ENCODE measurements around the gene WT1.
"Not testable (repeated sequence)": the region's sequence is repeated elsewhere in the genome, so short reads cannot be mapped to it uniquely, and the experiment has no call there.

The WT1 gene

DNA sequence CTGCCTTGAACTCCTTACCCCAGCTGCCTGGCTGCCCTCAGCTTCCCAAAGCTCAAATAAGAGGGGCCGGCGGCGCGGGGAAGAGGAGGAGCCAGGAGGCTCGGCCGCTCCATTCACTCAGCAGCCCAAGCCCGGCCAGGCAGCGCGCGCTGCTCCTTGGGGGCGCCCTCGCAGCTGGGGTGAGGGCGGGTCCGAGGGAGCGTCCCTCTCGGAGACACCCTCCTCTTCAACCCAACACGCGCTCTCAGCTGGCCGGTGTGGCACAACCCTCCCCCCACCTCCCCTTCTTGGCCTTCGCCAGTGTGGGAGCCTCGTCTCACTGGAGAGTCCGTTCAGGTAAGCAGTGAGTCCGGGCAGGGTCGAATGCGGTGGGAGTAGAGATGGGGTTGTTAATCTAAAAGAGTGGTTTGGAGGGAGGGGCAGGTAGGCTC lies at the start of gene WT1:
Gene WT1 (minus strand): TSS at position 29 of the 431 bp plus-strand sequence.
- ATAC-seq, result no peak
- H3K27me3 Mint-ChIP-seq, result peaks cover 98% of the 10 kb centered on the region
- H3K4me3 Mint-ChIP-seq, result peak within 1 kb of the TSS; percentile 66 to 69
- no peak for DNase-seq
- H3K4me1 Mint-ChIP-seq, result peaks cover 75% of the 10 kb centered on the region
- no peak within 1 kb of the TSS for H3K27ac Mint-ChIP-seq
- H3K9me3 Mint-ChIP-seq, result no peaks in the 10 kb centered on the region

DNA sequence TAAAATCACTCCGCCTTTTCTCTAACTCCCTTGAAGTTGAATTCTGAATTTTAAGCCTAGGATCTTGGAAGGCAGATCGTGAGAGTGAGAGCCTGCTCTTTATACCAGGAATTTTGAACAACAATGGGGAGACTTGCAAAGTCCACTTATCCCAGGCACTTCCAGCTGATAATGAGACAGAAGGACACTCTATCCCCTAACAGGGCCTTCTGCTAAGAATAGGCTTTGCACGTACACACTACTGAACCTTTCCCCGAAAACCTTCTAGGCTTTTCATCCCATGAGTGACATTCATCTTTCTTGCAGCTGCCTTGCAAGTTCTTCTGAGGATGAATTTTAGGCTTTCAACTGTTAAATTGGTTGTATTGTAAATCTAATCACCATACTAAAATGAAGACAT lies 44.0 kb upstream of the WT1 start:
- Mint-ChIP-seq H3K9me3 (no peaks in the 10 kb centered on the region), H3K27me3 (no peaks in the 10 kb centered on the region), H3K4me3 (no peak overlapping the region)

DNA sequence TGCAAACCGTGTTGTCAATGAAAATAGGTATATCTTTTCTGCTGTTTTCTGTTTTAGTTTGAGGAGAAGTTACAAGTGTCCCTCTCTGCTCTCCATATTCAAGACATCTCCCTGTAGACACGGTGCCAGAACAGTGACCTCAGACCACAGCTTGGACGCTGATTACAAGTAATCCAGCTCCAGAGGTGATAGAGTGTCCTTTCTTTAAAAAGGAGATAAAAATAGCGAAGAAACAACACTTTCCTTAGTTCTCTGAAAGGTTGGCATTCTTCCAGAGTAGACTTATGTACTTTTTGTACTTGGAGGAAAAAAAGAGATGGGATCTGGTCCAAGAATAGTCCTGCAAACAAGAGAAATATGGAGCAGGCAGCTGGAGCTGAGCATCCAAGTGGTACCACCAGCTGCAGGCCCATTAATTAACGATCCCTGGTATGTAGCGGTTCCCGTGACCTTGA lies 43.0 kb upstream of the WT1 start:
- ATAC-seq (no peak), DNase-seq (no peak)
- H3K9me3 Mint-ChIP-seq, result no peaks in the 10 kb centered on the region
- H3K4me1 Mint-ChIP-seq, result no peaks in the 10 kb centered on the region
- no peaks in the 10 kb centered on the region for H3K27me3 Mint-ChIP-seq
- no peak overlapping the region for H3K4me3 Mint-ChIP-seq
- H3K27ac Mint-ChIP-seq, result no peak overlapping the region

More for the DNA sequence above, 44.0 kb upstream of the WT1 start:
- H3K27ac Mint-ChIP-seq, result no peak overlapping the region
- DNase-seq (no peak), ATAC-seq (no peak)
- H3K4me1 Mint-ChIP-seq, result no peaks in the 10 kb centered on the region

DNA sequence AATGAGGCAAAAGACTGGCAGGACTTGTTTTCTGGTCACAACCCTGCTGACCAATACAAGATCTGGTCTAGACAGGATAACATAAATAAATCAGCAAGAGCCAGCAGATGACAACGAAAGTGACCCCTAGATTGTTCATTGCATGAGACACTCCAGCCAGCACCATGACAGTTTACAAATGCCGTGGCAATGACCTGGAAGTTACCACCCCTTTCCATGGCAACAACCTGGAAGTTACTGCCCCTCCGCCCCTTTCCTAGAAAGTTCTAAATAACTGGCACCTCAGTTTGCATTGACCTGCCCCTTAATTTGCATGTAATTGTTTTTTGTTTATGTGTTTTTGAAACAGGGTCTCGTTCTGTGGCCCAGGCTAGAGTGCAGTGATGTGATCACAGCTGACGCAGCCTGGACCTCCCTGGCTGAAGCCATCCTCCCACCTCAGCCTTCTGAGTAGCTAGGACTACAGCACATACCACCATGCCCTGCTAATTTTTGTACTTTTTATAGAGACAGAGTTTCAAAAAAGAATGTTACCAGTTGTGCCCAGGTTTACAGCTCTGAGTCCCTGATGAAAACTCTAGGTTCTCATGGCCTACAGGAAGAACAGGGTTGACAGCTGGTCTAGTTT lies 38.1 kb upstream of the WT1 start:
- DNase-seq (no peak), ATAC-seq (no peak)
- no peaks in the 10 kb centered on the region for H3K27me3 Mint-ChIP-seq
- no peaks in the 10 kb centered on the region for H3K9me3 Mint-ChIP-seq
- H3K4me1 Mint-ChIP-seq, result no peaks in the 10 kb centered on the region
- H3K27ac Mint-ChIP-seq, result no peak overlapping the region
- no peak overlapping the region for H3K4me3 Mint-ChIP-seq

DNA sequence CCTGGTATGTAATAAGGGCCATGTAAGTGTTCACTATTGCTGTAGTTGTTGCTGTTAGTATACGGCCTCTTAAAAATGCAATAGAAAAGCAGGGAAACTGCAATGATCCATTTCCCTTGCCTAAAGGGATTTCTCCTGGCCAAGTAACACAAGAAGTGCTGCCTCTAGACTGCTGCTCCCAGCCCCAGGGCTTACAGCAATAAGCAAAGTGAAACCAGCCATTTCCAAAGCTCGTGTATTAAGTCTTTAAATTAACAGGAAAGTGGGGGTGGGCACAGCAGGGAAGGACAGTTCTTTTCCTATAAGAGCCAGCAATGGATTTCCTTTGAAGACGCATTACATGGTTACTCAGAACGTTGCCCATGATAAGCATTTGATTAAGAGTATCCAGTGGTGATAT lies 36.9 kb upstream of the WT1 start:
- Mint-ChIP-seq H3K27me3 (no peaks in the 10 kb centered on the region), H3K9me3 (no peaks in the 10 kb centered on the region), H3K4me1 (no peaks in the 10 kb centered on the region), H3K4me3 (no peak overlapping the region), H3K27ac (no peak overlapping the region)
- DNase-seq (no peak), ATAC-seq (no peak)

DNA sequence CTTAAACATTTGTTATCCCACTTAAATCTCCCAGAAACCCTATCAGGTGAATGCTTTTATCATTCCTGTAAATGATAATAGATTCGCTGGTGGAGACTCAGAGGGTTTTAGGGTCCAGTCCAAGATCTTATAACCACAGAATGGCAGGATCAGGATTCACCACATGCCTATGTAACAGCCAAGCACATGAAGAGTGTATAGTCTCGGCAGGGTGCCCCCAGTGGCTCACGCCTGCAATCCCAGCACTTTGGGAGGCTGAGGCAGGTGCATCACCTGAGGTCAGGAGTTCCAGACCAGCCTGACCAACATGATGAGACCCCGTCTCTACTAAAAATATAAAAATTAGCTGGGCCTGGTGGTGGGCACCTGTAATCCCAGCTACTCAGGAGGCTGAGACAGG lies 36.2 kb upstream of the WT1 start:
- H3K4me3 Mint-ChIP-seq, H3K4me1 Mint-ChIP-seq, DNase-seq, H3K9me3 Mint-ChIP-seq, ATAC-seq, H3K27ac Mint-ChIP-seq, H3K27me3 Mint-ChIP-seq: not testable (repeated sequence)

DNA sequence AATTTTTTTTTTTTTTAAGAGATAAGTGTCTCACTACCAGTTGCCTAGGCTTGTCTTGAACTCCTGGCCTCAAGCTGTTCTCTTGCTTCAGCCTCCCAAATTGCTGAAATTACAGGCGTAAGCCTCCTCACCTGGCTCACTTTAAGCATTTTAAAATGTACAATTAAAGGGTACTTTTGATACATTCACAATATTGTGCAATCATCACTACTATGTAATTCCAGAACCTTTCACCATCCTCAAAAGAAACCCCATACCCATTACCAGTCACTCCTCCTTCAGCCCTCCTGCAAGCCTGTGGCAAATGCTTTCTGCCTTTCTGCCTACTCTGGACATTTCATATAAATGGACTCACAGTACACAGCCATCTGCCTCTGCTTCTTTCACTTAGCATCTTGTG lies 34.5 kb upstream of the WT1 start:
- DNase-seq, result no peak

DNA sequence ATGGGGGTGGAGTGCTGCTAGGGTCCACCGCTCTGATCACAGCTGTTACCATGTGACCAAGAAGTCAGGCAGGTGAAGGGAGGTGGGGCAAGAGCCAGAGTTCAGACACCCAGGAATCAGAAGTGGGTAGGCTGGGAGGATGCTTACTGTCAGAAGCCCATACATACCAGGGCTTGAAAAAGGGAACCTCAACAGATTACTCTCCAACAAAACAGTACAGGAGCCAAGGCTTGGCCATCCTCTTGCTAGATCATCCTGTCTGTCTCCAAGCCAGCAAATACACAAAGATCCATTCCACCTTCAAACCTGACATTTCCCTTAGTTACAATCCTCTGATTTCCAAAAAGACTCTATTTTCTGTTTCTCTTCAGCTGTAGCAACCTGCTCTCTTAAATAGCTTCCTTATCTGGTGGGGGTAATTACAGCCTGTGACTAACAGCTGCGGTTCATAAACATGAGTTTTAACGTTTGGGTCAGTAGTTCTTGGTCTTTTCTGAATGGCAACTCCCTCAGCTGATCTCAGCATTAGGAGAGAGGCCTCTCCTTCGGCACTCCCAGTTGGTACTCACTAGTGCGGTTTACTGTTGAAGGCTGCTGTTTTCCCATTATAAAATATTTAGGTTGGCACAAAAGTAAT lies 31.1 kb upstream of the WT1 start:
- no peak for ATAC-seq
- H3K4me3 Mint-ChIP-seq, result no peak overlapping the region
- no peak overlapping the region for H3K27ac Mint-ChIP-seq
- H3K27me3 Mint-ChIP-seq, result no peaks in the 10 kb centered on the region
- H3K4me1 Mint-ChIP-seq, result no peaks in the 10 kb centered on the region
- H3K9me3 Mint-ChIP-seq, result no peaks in the 10 kb centered on the region
- DNase-seq, result no peak

More for the DNA sequence above, 34.5 kb upstream of the WT1 start:
- Mint-ChIP-seq H3K27me3 (no peaks in the 10 kb centered on the region), H3K4me1 (no peaks in the 10 kb centered on the region), H3K9me3 (no peaks in the 10 kb centered on the region), H3K27ac (no peak overlapping the region), H3K4me3 (no peak overlapping the region)
- no peak for ATAC-seq

DNA sequence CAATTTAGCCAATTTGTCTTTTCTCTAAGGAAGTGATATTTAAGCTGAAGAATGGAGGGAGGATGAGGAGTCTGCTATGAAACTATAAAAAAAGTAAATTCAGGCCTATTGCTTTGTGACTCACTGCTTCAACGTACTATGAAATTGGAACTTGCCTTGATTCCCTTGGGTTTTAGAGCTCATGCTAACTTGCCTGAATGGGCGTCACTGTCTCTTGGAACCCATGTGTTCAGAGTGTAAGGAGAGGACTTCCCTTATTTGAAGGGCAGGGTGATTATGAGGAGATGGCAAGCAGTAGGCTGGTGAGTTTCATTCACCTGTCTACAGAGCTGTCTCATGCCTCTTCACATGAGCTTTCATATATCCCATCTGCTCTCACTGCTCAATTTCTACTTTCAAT lies 28.7 kb upstream of the WT1 start:
- no peaks in the 10 kb centered on the region for H3K27me3 Mint-ChIP-seq
- no peak overlapping the region for H3K27ac Mint-ChIP-seq
- ATAC-seq (no peak), DNase-seq (no peak)
- no peak overlapping the region for H3K4me3 Mint-ChIP-seq
- no peaks in the 10 kb centered on the region for H3K9me3 Mint-ChIP-seq
- no peaks in the 10 kb centered on the region for H3K4me1 Mint-ChIP-seq

DNA sequence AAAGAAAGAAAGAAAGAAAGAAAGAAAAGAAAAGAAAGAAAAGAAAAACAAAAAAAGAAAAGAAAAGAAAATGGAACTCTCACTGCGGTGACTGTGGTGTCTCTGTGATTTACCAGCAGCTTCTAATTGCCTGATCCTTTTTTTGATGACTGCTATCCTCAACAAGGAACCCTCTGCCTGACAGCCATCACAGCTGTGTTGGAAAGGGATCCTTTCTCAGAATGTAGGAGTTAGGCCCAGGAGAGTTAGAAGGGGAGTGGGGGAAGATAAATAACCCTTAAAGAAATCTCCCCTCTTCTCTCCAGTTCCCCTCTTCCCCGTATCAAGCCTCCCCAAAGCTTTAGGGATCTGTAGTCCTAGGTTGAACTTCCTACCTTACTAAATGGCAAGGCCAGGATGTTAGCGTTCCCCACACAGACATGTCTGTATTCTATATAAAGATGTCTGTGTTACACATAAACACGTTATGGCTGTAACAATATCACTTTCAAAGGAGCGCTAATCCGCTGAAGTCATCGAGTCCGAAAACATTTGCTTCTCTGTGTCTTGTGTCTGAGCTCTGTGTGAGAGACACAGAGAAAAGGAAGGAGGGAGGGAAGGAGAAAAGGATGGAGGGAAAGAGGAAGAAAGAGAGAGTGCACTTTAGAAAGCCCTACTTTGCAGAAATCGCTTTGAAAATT lies 26.8 kb upstream of the WT1 start:
- no peaks in the 10 kb centered on the region for H3K27me3 Mint-ChIP-seq
- ATAC-seq, result no peak
- no peak for DNase-seq
- H3K27ac Mint-ChIP-seq, result no peak overlapping the region
- no peaks in the 10 kb centered on the region for H3K4me1 Mint-ChIP-seq
- no peaks in the 10 kb centered on the region for H3K9me3 Mint-ChIP-seq
- no peak overlapping the region for H3K4me3 Mint-ChIP-seq

DNA sequence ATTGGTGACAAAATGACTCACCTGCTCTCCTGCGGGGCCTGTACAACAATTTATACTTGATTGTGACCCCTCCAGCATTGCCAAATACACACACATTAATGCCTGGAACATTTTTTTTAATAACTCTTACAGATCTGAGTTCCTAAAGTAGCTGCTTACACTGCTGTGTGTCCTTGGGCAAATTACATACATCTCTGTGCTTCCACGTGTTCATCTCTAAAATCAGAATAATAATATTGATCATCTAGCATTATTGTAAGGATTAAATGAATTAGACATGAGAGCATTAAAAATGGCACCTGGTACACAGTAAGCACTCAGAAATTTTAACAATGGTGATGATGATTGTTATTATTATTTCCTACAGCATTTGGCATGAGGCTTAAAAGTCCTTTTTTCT lies 21.5 kb upstream of the WT1 start:
- no peak overlapping the region for H3K4me3 Mint-ChIP-seq
- peak overlapping the region in 1 of 2 donors; percentile 15 for H3K27ac Mint-ChIP-seq
- DNase-seq, result no peak
- H3K9me3 Mint-ChIP-seq, result no peaks in the 10 kb centered on the region
- no peaks in the 10 kb centered on the region for H3K4me1 Mint-ChIP-seq
- no peaks in the 10 kb centered on the region for H3K27me3 Mint-ChIP-seq
- no peak for ATAC-seq

DNA sequence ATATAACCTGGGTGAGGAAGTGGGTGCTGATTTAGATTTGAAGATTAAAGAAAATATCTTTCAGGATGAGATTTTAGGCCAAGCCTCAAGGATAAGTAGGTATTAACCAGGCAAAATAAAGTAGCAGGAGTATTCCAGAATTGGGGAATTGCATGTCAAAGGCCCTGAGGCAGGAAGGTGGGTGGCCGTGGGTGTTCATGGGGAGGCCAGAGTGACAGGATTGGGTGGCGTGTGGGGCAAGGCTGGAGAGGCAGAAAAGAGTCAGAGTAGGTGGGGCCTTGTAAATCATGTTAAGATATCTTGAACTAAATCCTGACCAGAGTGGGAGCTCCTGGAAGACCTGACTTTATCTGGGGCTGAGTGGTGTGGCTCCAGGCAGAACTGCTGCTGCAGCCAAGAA lies 19.7 kb upstream of the WT1 start:
- Mint-ChIP-seq H3K4me1 (no peaks in the 10 kb centered on the region), H3K9me3 (no peaks in the 10 kb centered on the region), H3K27me3 (peaks cover 16% of the 10 kb centered on the region), H3K27ac (no peak overlapping the region), H3K4me3 (no peak overlapping the region)
- DNase-seq (no peak), ATAC-seq (no peak)

DNA sequence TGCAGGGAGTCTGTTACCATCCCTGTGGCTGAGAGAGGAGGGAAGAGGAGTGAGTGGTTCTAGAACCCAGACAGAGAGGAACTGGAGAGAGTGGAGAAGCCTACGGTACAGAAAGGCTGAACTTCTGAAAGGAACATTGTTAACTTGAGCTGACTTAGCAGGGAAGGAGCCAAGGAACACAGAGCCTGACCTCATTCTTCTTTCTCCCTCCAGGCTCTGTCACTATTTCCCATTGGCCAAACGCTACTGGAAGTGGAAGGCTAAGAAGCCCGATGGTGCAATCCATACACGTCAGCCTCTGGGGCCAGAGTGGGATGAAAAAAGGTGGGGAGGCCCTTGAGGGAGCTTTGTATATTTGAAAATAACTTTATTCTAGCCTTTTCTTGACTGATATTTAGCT lies 16.5 kb upstream of the WT1 start:
- H3K9me3 Mint-ChIP-seq, result no peaks in the 10 kb centered on the region
- H3K27me3 Mint-ChIP-seq, result peaks cover 24% of the 10 kb centered on the region
- H3K4me3 Mint-ChIP-seq, result no peak overlapping the region
- DNase-seq (no peak), ATAC-seq (no peak)
- H3K4me1 Mint-ChIP-seq, result no peaks in the 10 kb centered on the region
- no peak overlapping the region for H3K27ac Mint-ChIP-seq

DNA sequence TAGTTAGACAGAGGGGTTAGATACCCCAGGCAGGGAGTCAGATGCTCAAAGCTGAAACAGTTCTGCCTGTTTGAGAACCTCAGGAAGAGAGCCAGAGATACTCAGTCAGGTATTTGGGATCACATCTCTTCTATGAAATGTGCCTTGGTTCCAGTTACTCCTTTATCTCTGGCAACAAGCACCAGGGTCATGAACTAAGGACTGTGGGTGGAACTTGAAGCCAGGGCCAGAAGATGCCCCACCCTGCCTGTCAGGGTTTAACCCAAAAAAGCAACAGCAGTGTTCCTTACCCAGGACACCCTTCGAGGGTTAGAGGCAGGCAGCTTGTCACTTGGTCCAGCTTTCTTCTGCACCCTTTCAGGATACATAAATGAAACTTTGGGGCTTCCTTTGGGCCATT lies 15.0 kb upstream of the WT1 start:
- DNase-seq, result no peak
- Mint-ChIP-seq H3K4me1 (no peaks in the 10 kb centered on the region), H3K27me3 (peaks cover 24% of the 10 kb centered on the region), H3K4me3 (no peak overlapping the region), H3K27ac (no peak overlapping the region), H3K9me3 (no peaks in the 10 kb centered on the region)
- ATAC-seq, result no peak

DNA sequence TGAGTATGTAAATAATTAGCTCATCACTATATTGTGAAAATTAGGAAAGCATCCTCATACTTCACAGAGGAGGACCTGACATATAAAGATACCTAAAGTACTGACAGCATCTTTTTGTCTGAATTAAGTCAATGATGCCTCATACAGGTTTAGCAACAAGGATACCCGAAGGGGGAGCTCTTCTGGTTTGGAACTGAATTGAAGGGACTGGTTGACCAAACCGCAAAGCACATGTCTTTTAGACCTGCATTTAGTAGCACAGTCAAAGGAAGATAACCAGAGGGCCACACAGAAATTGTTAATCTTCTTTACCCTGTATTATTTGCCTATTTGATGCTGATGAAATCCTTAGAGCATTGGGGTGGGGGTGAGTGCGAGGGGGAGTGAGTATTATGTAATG lies 12.9 kb upstream of the WT1 start:
- Mint-ChIP-seq H3K9me3 (no peaks in the 10 kb centered on the region), H3K4me1 (no peaks in the 10 kb centered on the region), H3K27ac (no peak overlapping the region), H3K27me3 (peaks cover 24% of the 10 kb centered on the region), H3K4me3 (no peak overlapping the region)
- no peak for ATAC-seq
- no peak for DNase-seq

DNA sequence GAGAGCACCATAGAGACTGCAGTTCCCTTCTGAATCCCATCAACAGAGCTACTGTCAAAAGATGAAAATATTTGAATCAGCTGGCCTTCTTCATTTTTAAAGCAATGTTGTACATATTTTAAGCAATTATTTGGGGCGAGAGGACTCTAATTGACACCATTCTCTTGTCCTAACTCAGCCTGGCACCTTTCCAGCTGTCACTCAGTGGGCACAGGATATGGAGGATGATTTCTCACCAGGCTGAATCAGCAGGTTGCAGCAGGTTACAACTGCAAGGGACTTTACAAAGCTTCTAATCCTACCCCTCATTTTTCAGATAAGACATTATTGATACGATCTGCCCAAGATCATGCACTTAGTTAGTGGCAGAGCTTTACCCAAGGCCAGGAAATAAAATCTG lies 11.9 kb upstream of the WT1 start:
- Mint-ChIP-seq H3K27me3 (peaks cover 26% of the 10 kb centered on the region), H3K27ac (peak overlapping the region in 1 of 2 donors; percentile 54), H3K4me1 (no peaks in the 10 kb centered on the region), H3K4me3 (no peak overlapping the region), H3K9me3 (no peaks in the 10 kb centered on the region)
- ATAC-seq (no peak), DNase-seq (no peak)
